ENCODE measurements around the gene MLLT3. TPM values are rescaled to one million over a fixed set of nuclear protein-coding genes. Genes with fewer than 3 reads are reported as not detected.

MLLT3 gene
- total RNA-seq, 4 donors from 2014 or later, result 10.2 to 15.3 (median 14.5) TPM

DNA sequence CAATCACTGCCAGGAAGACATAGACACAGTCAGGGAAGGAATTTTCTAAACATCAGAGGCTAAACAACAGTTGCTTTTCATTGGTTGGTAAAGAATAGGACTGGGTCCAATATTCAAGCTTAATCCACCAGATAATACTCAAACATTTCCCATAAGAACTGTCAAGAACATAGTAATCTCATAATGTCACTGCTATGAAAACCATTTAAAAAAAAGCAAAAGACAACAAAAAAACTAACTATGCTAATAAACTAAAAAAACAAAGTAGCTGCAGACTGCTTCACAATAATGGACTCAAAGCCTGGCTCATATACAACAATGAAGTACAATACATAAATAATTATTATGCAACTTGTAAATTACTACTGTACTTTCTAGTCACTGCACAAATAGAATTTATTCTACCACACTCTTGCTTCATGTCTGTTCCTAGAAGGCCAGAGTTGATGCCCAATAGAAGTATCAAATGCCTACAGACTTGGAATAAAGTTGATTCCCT is 148.7 kb downstream of the MLLT3 start:
- Histone ChIP-seq H3K9me3 (no peaks in the 10 kb centered on the region), H3K4me3 (no peak overlapping the region), H3K27me3 (no peaks in the 10 kb centered on the region), H3K4me1 (peaks cover 0 to 50% (median 0%) of the 10 kb centered on the region in 4 donors), H3K27ac (no peak overlapping the region), H3K36me3 (no peaks in the 10 kb centered on the region)
- TF ChIP-seq POLR2A (IDR thresholded peaks at IDR 0.05), result no peak
- TF ChIP-seq EP300 (IDR thresholded peaks at IDR 0.05), result no peak
- TF ChIP-seq CTCF (IDR thresholded peaks at IDR 0.05), result no peak
- no peak for DNase-seq (ENCODE audit: low spot score in 2 of 2)

- no peak for TF ChIP-seq EP300 (IDR thresholded peaks at IDR 0.05)
- no peak for TF ChIP-seq POLR2A (IDR thresholded peaks at IDR 0.05)
- TF ChIP-seq CTCF (IDR thresholded peaks at IDR 0.05), result no peak
- Histone ChIP-seq H3K9me3 (no peaks in the 10 kb centered on the region), H3K27ac (no peak overlapping the region), H3K4me1 (peaks cover 0 to 40% (median 0%) of the 10 kb centered on the region in 4 donors), H3K4me3 (no peak overlapping the region), H3K27me3 (no peaks in the 10 kb centered on the region), H3K36me3 (no peaks in the 10 kb centered on the region)
- no peak for DNase-seq (ENCODE audit: low spot score in 2 of 2)
- 94 to 95% methylated on average over 2 of the region's 2 CpGs for WGBS, 2 donors
Observed at GRCh38 chr9:20472342-20473045, 149.8 kb downstream of the MLLT3 start.

DNA sequence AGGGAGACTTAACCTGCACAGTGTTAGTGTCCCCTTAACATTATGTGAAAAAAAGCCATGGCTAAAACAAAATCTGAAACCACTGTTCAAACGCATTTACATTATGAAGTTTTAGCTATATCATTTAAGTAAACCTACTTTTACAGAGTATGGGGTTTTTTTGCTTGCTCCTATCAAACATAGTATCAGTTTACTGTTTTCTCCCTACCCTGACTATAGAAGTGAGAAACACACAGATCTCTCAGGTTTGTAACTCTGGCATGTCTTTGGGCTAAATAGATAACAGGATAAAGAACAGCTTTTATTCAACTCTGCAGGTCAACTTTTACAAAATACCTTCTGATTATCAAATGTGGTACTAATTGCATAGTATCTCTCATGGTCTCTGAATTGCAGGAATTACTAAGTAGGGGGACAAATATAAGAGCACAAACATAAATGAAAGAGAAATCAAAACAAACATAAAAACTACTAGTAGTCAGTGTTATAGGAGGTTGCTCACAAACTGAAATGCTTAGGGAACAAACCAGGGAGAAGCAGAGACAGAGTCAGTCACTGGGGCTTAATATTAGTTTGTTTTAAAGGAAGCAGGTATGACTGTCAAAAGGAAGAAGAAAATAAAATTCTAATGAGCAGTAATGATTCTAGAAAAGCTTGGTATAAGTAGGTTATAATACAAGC is 155.8 kb downstream of the MLLT3 start:
- H3K27ac ChIP-seq, result no peak overlapping the region
- TF ChIP-seq EP300 (IDR thresholded peaks at IDR 0.05), result no peak
- no peak for TF ChIP-seq POLR2A (IDR thresholded peaks at IDR 0.05)
- TF ChIP-seq CTCF (IDR thresholded peaks at IDR 0.05), result no peak
- no peaks in the 10 kb centered on the region for H3K27me3 ChIP-seq
- no peak for DNase-seq (ENCODE audit: low spot score in 2 of 2)
- H3K4me3 ChIP-seq, result no peak overlapping the region
- H3K4me1 ChIP-seq, result no peaks in the 10 kb centered on the region
- H3K36me3 ChIP-seq, result no peaks in the 10 kb centered on the region
- 89 to 97% methylated on average over 1 of the region's 1 CpG for WGBS, 2 donors
- no peaks in the 10 kb centered on the region for H3K9me3 ChIP-seq

GRCh38 chr9:20464242-20464641 is 158.1 kb downstream of the MLLT3 start:
- Histone ChIP-seq H3K9me3 (no peaks in the 10 kb centered on the region), H3K36me3 (no peaks in the 10 kb centered on the region), H3K4me3 (no peak overlapping the region), H3K4me1 (no peaks in the 10 kb centered on the region), H3K27me3 (no peaks in the 10 kb centered on the region), H3K27ac (no peak overlapping the region)
- TF ChIP-seq EP300 (IDR thresholded peaks at IDR 0.05) (no peak), POLR2A (IDR thresholded peaks at IDR 0.05) (no peak), CTCF (IDR thresholded peaks at IDR 0.05) (no peak)
- DNase-seq (ENCODE audit: low spot score in 2 of 2), result no peak
- whole genome bisulfite sequencing, 2 donors, result 81 to 86% methylated on average over 4 of the region's 4 CpGs

- no peak overlapping the region for H3K4me3 ChIP-seq
- TF ChIP-seq POLR2A (IDR thresholded peaks at IDR 0.05), result no peak
- TF ChIP-seq CTCF (IDR thresholded peaks at IDR 0.05), result no peak
- no peak for TF ChIP-seq EP300 (IDR thresholded peaks at IDR 0.05)
- no peaks in the 10 kb centered on the region for H3K4me1 ChIP-seq
- WGBS, 2 donors, result 84 to 90% methylated on average over 2 of the region's 2 CpGs
- DNase-seq (ENCODE audit: low spot score in 2 of 2), result no peak
- no peaks in the 10 kb centered on the region for H3K9me3 ChIP-seq
- H3K27ac ChIP-seq, result no peak overlapping the region
- H3K27me3 ChIP-seq, result no peaks in the 10 kb centered on the region
- no peaks in the 10 kb centered on the region for H3K36me3 ChIP-seq
Observed at GRCh38 chr9:20463823-20464222, 158.5 kb downstream of the MLLT3 start.
